Neural progenitor cell (in vitro differentiated cells): Measurements from ENCODE around the gene MTRFR. TPM values are rescaled to one million over a fixed set of nuclear protein-coding genes. Genes with fewer than 3 reads are reported as not detected.
"Not testable (repeated sequence)": the region's sequence is repeated elsewhere in the genome, so short reads cannot be mapped to it uniquely, and the experiment has no call there.

ENCODE experiments used
- DNase-seq: peaks from one replicate; pipeline ENCODE4 v3.0.0-alpha.2; 2016; ENCODE audit warnings: low spot score
- H2AFZ ChIP-seq: fragments of 200-600 bp; sonication (generic); replicated peaks from 2 replicates; pipeline ENCODE4 v1.6.1; 2016; ENCODE audit warnings: antibody characterized with exemption
- H3F3A ChIP-seq: fragments of 200-600 bp; sonication (generic); 2 replicates; pipeline ENCODE4 v1.6.1; 2016; ENCODE audit warnings: antibody characterized with exemption, low read depth
- H3K27ac ChIP-seq: fragments of 200-600 bp; sonication (generic); 2 replicates; pipeline ENCODE4 v1.5.1; 2016; ENCODE audit warnings: mild to moderate bottlenecking
- H3K27me3 ChIP-seq: fragments of 200-600 bp; sonication (generic); 2 replicates; pipeline ENCODE4 v1.6.1; 2016; ENCODE audit warnings: mild to moderate bottlenecking, moderate library complexity
- H3K36me3 ChIP-seq: fragments of 200-600 bp; sonication (generic); 2 replicates; pipeline ENCODE4 v1.5.1; 2016
- H3K4me1 ChIP-seq: fragments of 200-600 bp; sonication (generic); 2 replicates; pipeline ENCODE4 v1.6.1; 2016; ENCODE audit warnings: mixed run types
- H3K4me2 ChIP-seq: fragments of 200-600 bp; sonication (generic); 2 replicates; pipeline ENCODE4 v1.6.1; 2016
- H3K4me3 ChIP-seq: fragments of 200-600 bp; sonication (generic); 2 replicates; pipeline ENCODE4 v1.5.1; 2016
- H3K79me2 ChIP-seq: fragments of 200-600 bp; sonication (generic); 2 replicates; pipeline ENCODE4 v1.6.1; 2016; ENCODE audit warnings: low read depth
- H3K9ac ChIP-seq: fragments of 200-600 bp; sonication (generic); 2 replicates; pipeline ENCODE4 v1.6.1; 2016
- H3K9me3 ChIP-seq: fragments of 200-600 bp; sonication (generic); 2 replicates; pipeline ENCODE4 v1.5.1; 2016; ENCODE audit warnings: low read depth
- H4K20me1 ChIP-seq: fragments of 200-600 bp; sonication (generic); 2 replicates; pipeline ENCODE4 v1.6.1; 2016; ENCODE audit warnings: low read depth
- H3K27ac Mint-ChIP-seq: 3 replicates; pipeline ENCODE4 v1.8.0; 2021; ENCODE audit warnings: mixed read lengths
- H3K27me3 Mint-ChIP-seq: 2 replicates; pipeline ENCODE4 v1.8.0; 2022; ENCODE audit warnings: low read depth, mild to moderate bottlenecking, inconsistent platforms, moderate library complexity, mixed read lengths; ENCODE audit not compliant: insufficient read depth
- H3K36me3 Mint-ChIP-seq: 3 replicates; pipeline ENCODE4 v1.8.0; 2021; ENCODE audit warnings: mixed read lengths
- H3K4me1 Mint-ChIP-seq: 3 replicates; pipeline ENCODE4 v1.8.0; 2021; ENCODE audit warnings: mixed read lengths
- H3K4me3 Mint-ChIP-seq: 3 replicates; pipeline ENCODE4 v1.8.0; 2021; ENCODE audit warnings: mild to moderate bottlenecking, moderate library complexity, mixed read lengths
- H3K9me3 Mint-ChIP-seq: 3 replicates; pipeline ENCODE4 v1.8.0; 2020; ENCODE audit warnings: mixed read lengths
- CTCF ChIP-seq: fragments of 200-600 bp; sonication (generic); IDR thresholded peaks from 2 replicates; pipeline ENCODE4 v1.5.1; 2017; ENCODE audit warnings: antibody characterized with exemption, mild to moderate bottlenecking
- EZH2 ChIP-seq: fragments of 200-600 bp; sonication (generic); IDR thresholded peaks from 2 replicates; pipeline ENCODE4 v1.6.1; 2017; ENCODE audit warnings: antibody characterized with exemption, mild to moderate bottlenecking, moderate library complexity
- EZH2phosphoT487 ChIP-seq: fragments of 200-600 bp; sonication (generic); IDR thresholded peaks from 2 replicates; pipeline ENCODE4 v1.6.1; 2017; ENCODE audit warnings: antibody characterized with exemption
- total RNA-seq: library from RNA; depleted of rRNA; stranded (reverse); fragments of >200 nt; gene quantifications from 2 replicates; pipeline ENCODE4 v1.2.3, GENCODE V29; 2015; ENCODE audit warnings: low replicate concordance

MTRFR gene
- total RNA-seq, 1 donor from 2014 or later: 12.7 TPM

- no peak overlapping the region for H3K4me2 ChIP-seq
- no peak for DNase-seq
- H3K79me2 ChIP-seq: peaks cover 75% of the 10 kb centered on the region
- no peaks in the 10 kb centered on the region for H3K4me1 Mint-ChIP-seq
- no peaks in the 10 kb centered on the region for H3K4me1 ChIP-seq
- no peak overlapping the region for H3K4me3 Mint-ChIP-seq
- H3K9me3 ChIP-seq: no peaks in the 10 kb centered on the region
- no peaks in the 10 kb centered on the region for H3K27me3 ChIP-seq
- H4K20me1 ChIP-seq: no peaks in the 10 kb centered on the region
- H3K27me3 Mint-ChIP-seq: no peaks in the 10 kb centered on the region
- no peak overlapping the region for H3K27ac Mint-ChIP-seq
- H2AFZ ChIP-seq: no peak overlapping the region
- TF ChIP-seq EZH2phosphoT487: no peak
- no peak for TF ChIP-seq CTCF
- no peak overlapping the region for H3K4me3 ChIP-seq
- peaks cover 41% of the 10 kb centered on the region for H3K36me3 Mint-ChIP-seq
- H3K27ac ChIP-seq: no peak overlapping the region
- no peak overlapping the region for H3K9ac ChIP-seq
- H3K9me3 Mint-ChIP-seq: peaks cover 25% of the 10 kb centered on the region
- H3K36me3 ChIP-seq: peaks cover 7% of the 10 kb centered on the region
- H3F3A ChIP-seq: peaks cover 8% of the 10 kb centered on the region
Observed at GRCh38 chr12:123250471-123251383, 17.5 kb downstream of the MTRFR start.

- Histone ChIP-seq H3K4me3 (no peak overlapping the region), H3K79me2 (peaks cover 68% of the 10 kb centered on the region), H3K36me3 (peaks cover 7% of the 10 kb centered on the region), H2AFZ (no peak overlapping the region), H3K27ac (no peak overlapping the region), H3K4me2 (no peak overlapping the region), H3K4me1 (no peaks in the 10 kb centered on the region), H4K20me1 (no peaks in the 10 kb centered on the region), H3K9me3 (no peaks in the 10 kb centered on the region), H3K9ac (no peak overlapping the region), H3F3A (peaks cover 8% of the 10 kb centered on the region), H3K27me3 (no peaks in the 10 kb centered on the region)
- H3K9me3 Mint-ChIP-seq: peaks cover 23% of the 10 kb centered on the region
- TF ChIP-seq EZH2phosphoT487: no peak
- no peak for TF ChIP-seq CTCF
- TF ChIP-seq EZH2: no peak
- H3K36me3 Mint-ChIP-seq: peaks cover 41% of the 10 kb centered on the region
- no peak for DNase-seq
- no peak overlapping the region for H3K4me3 Mint-ChIP-seq
- peak overlapping the region; percentile 63 for H3K27ac Mint-ChIP-seq
- no peaks in the 10 kb centered on the region for H3K4me1 Mint-ChIP-seq
- no peaks in the 10 kb centered on the region for H3K27me3 Mint-ChIP-seq
Observed at GRCh38 chr12:123251403-123252076, 18.3 kb downstream of the MTRFR start.

GRCh38 chr12:123252365-123252764 is 19.1 kb downstream of the MTRFR start:
- H3K9ac ChIP-seq, H3K4me3 Mint-ChIP-seq, H3K4me1 Mint-ChIP-seq, H3K4me2 ChIP-seq, H3K27ac ChIP-seq, H3K27me3 Mint-ChIP-seq, H4K20me1 ChIP-seq, H3K4me1 ChIP-seq, H2AFZ ChIP-seq, H3K4me3 ChIP-seq, H3K9me3 ChIP-seq, H3K27me3 ChIP-seq, H3F3A ChIP-seq, DNase-seq, H3K27ac Mint-ChIP-seq: not testable (repeated sequence)
- H3K36me3 ChIP-seq: peaks cover 13% of the 10 kb centered on the region
- peaks cover 60% of the 10 kb centered on the region for H3K79me2 ChIP-seq
- peaks cover 17% of the 10 kb centered on the region for H3K9me3 Mint-ChIP-seq
- H3K36me3 Mint-ChIP-seq: peaks cover 37% of the 10 kb centered on the region
